ENCODE data around the gene TCFL5. TPM values are rescaled to one million over a fixed set of nuclear protein-coding genes. Genes with fewer than 3 reads are reported as not detected.

TCFL5 gene
- total and polyA plus RNA-seq, 12 donors = 2.5 to 8.3 (median 6.4) TPM

GRCh38 chr20:62876902-62877816 is 15.5 kb upstream of the TCFL5 start:
- DNase-seq = peak; percentile 82 to 86
- WGBS, 2 donors = 42 to 48% methylated on average over 48 of the region's 48 CpGs
- Histone ChIP-seq H3K27me3 (peaks cover 0 to 6% (median 0%) of the 10 kb centered on the region in 7 donors), H3K9me3 (no peaks in the 10 kb centered on the region), H3K4me1 (peaks cover 14 to 33% (median 24%) of the 10 kb centered on the region in 9 donors), H3K36me3 (peaks cover 0 to 32% (median 13%) of the 10 kb centered on the region in 9 donors), H3K27ac (peak overlapping the region; percentile 44 to 90 (median 76)), H3K4me3 (peak overlapping the region in 5 of 10 donors; percentile 8 to 28 (median 14))
- TF ChIP-seq CTCF (IDR thresholded peaks at IDR 0.05) = no peak
- ATAC-seq = peak; percentile 88 to 95 (median 94)
- intact Hi-C loops (cut with DNase I) = loop anchor here in 3 of 10 donors (5.0 to 10.0 kb wide), 3 partner anchors 50 to 128 kb away; partner anchors contain the start of genes BHLHE23 (in 1 of the 3), DIDO1 (in 1 of the 3) and GID8 (in 1 of the 3)

- Histone ChIP-seq H3K27ac (peak overlapping the region; percentile 44 to 90 (median 76)), H3K4me1 (peaks cover 14 to 33% (median 24%) of the 10 kb centered on the region in 9 donors), H3K27me3 (peaks cover 0 to 6% (median 0%) of the 10 kb centered on the region in 7 donors), H3K36me3 (peaks cover 0 to 25% (median 13%) of the 10 kb centered on the region in 9 donors), H3K4me3 (peak overlapping the region in 4 of 10 donors; percentile 8 to 28 (median 16)), H3K9me3 (no peaks in the 10 kb centered on the region)
- WGBS, 2 donors = 60 to 67% methylated on average over 13 of the region's 13 CpGs
- no peak for TF ChIP-seq CTCF (IDR thresholded peaks at IDR 0.05)
- intact Hi-C loops (cut with DNase I) = loop anchor here in 3 of 10 donors (5.0 to 10.0 kb wide), 3 partner anchors 51 to 128 kb away; partner anchors contain the start of genes BHLHE23 (in 1 of the 3), DIDO1 (in 1 of the 3) and GID8 (in 1 of the 3)
- ATAC-seq (peak in 6 of 8 donors; percentile 2 to 38 (median 7)), DNase-seq (no peak)
Measured at GRCh38 chr20:62876501-62876901, 14.9 kb upstream of the TCFL5 start.

- ATAC-seq (peak; percentile 77 to 93 (median 85)), DNase-seq (peak; percentile 79 to 80)
- intact Hi-C loops (cut with DNase I) = loop anchor here in 4 of 10 donors (2.0 to 10.0 kb wide), 4 partner anchors 52 to 133 kb away; partner anchors contain the start of genes BHLHE23 (in 1 of the 4), DIDO1 (in 1 of the 4) and GID8 (in 1 of the 4)
- Histone ChIP-seq H3K4me1 (peaks cover 14 to 33% (median 24%) of the 10 kb centered on the region in 9 donors), H3K4me3 (peak overlapping the region in 5 of 10 donors; percentile 8 to 35 (median 21)), H3K27ac (peak overlapping the region; percentile 7 to 90 (median 76)), H3K27me3 (peaks cover 0 to 6% (median 0%) of the 10 kb centered on the region in 7 donors), H3K36me3 (peaks cover 0 to 17% (median 5%) of the 10 kb centered on the region in 9 donors), H3K9me3 (no peaks in the 10 kb centered on the region)
- TF ChIP-seq CTCF (IDR thresholded peaks at IDR 0.05) = peak in 7 of 9 donors; percentile 29 to 62 (median 41)
- 36 to 38% methylated on average over 34 of the region's 34 CpGs for WGBS, 2 donors
Measured at GRCh38 chr20:62875419-62876361, 14.1 kb upstream of the TCFL5 start.

Measured in heart right ventricle (tissue), 16 donors.